ENCODE results near the gene OTUD1. TPM values are rescaled to one million over a fixed set of nuclear protein-coding genes. Genes with fewer than 3 reads are reported as not detected.

OTUD1 gene
- total and polyA plus RNA-seq, 2 experiments from 2014 or later, result 31.7 to 38.5 TPM

DNA sequence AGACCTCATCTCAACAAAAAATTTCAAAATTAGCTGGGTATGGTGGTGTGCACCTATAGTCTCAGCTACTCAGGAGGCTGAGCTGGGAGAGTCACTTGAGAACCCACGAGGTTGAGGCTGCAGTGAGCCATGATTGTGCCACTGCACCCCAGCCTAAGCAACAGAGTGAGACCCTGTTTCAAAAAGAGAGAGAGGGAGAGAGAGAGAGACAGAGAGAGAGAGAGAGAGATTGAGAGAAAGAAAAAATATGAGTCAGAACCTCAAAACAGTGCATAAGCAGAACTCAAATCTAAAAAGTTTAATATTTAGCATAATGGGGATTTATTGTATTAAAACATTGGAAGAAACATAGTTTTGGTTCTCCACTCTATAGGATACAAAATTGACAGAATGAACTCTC lies 17.5 kb upstream of the OTUD1 start:
- no peaks in the 10 kb centered on the region for H3K27me3 ChIP-seq
- no peaks in the 10 kb centered on the region for H3K9me2 ChIP-seq (replicated peaks; ENCODE audit: insufficient read depth)
- H3K4me2 ChIP-seq, result no peak overlapping the region
- no peak overlapping the region for H3K4me3 ChIP-seq
- H3K79me2 ChIP-seq, result no peaks in the 10 kb centered on the region
- WGBS (ENCODE audit: low lambda C conversion rate, missing lambda C conversion rate), result 83% methylated on average over 1 of the region's 1 CpG
- H4K20me1 ChIP-seq (ENCODE audit: insufficient read depth, poor library complexity, severe bottlenecking), result no peaks in the 10 kb centered on the region
- peak overlapping the region; percentile 28 for H3K27ac ChIP-seq
- DNase-seq (ENCODE audit: low spot score), result no peak
- H2AFZ ChIP-seq, result no peak overlapping the region
- no peaks in the 10 kb centered on the region for H3K9me3 ChIP-seq (ENCODE audit: low read depth)
- H3K36me3 ChIP-seq (replicated peaks; ENCODE audit: insufficient read depth, low read depth), result no peaks in the 10 kb centered on the region
- TF ChIP-seq EZH2 (IDR thresholded peaks at IDR 0.05; ENCODE audit: borderline replicate concordance) (no peak), EZH2phosphoT487 (IDR thresholded peaks at IDR 0.05; ENCODE audit: low read depth, severe bottlenecking, unreplicated experiment) (no peak)
- TF ChIP-seq, protein P1, sequence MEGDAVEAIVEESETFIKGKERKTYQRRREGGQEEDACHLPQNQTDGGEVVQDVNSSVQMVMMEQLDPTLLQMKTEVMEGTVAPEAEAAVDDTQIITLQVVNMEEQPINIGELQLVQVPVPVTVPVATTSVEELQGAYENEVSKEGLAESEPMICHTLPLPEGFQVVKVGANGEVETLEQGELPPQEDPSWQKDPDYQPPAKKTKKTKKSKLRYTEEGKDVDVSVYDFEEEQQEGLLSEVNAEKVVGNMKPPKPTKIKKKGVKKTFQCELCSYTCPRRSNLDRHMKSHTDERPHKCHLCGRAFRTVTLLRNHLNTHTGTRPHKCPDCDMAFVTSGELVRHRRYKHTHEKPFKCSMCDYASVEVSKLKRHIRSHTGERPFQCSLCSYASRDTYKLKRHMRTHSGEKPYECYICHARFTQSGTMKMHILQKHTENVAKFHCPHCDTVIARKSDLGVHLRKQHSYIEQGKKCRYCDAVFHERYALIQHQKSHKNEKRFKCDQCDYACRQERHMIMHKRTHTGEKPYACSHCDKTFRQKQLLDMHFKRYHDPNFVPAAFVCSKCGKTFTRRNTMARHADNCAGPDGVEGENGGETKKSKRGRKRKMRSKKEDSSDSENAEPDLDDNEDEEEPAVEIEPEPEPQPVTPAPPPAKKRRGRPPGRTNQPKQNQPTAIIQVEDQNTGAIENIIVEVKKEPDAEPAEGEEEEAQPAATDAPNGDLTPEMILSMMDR (IDR thresholded peaks at IDR 0.05; ENCODE audit: poor library complexity), result no peak
- H3K4me1 ChIP-seq (ENCODE audit: insufficient read depth), result peaks cover 4% of the 10 kb centered on the region

DNA sequence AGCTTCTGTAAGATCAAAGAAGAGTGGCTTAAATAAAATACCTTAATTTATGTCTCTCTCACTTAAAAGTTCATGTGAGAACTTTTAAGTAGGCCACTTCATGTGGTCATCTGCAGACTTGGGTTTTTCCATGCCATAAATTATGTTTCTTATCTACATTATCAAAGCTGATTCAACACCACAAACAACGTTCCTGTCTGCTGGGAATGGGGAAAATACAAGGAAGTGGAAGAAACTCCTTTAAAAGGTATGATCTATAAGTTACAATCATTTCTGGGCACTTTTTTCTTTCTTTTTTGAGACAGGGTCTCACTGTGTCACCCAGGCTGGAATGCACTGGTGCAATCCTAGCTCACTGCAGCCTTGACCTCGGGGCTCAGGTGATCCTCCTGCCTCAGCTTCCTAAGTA lies 16.9 kb upstream of the OTUD1 start:
- Histone ChIP-seq H3K27me3 (no peaks in the 10 kb centered on the region), H3K79me2 (no peaks in the 10 kb centered on the region), H3K9me2 (replicated peaks; ENCODE audit: insufficient read depth) (no peaks in the 10 kb centered on the region), H3K4me3 (no peak overlapping the region), H3K4me2 (no peak overlapping the region), H3K27ac (peak overlapping the region; percentile 52), H3K36me3 (replicated peaks; ENCODE audit: insufficient read depth, low read depth) (no peaks in the 10 kb centered on the region), H2AFZ (no peak overlapping the region), H3K4me1 (ENCODE audit: insufficient read depth) (peaks cover 4% of the 10 kb centered on the region), H4K20me1 (ENCODE audit: insufficient read depth, poor library complexity, severe bottlenecking) (no peaks in the 10 kb centered on the region), H3K9me3 (ENCODE audit: low read depth) (no peaks in the 10 kb centered on the region)
- DNase-seq (ENCODE audit: low spot score), result peak; percentile 30
- no peak for TF ChIP-seq EZH2 (IDR thresholded peaks at IDR 0.05; ENCODE audit: borderline replicate concordance)
- TF ChIP-seq, protein P1 (IDR thresholded peaks at IDR 0.05; ENCODE audit: poor library complexity), result no peak
- no peak for TF ChIP-seq EZH2phosphoT487 (IDR thresholded peaks at IDR 0.05; ENCODE audit: low read depth, severe bottlenecking, unreplicated experiment)
- WGBS (ENCODE audit: low lambda C conversion rate, missing lambda C conversion rate), result 43% methylated on average over 2 of the region's 2 CpGs

DNA sequence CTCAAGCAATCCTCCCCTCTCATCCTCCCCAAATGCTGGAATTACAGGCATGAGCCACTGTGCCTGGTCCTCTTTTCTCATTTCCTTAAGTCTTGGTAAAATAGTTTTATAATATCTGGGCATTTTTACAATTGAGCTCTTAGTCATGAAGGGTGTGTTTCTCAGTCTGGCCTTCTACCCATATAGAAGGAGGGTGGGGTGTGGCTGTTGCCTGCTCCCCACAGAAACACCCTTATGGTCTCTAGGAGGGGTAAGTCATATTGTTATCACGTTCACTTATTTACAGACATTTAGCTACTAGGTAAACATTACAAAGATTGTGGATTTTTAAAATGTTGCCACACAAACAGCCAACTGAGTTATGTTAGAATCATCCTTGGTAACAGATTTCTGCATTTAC lies 6.7 kb upstream of the OTUD1 start:
- DNase-seq (ENCODE audit: low spot score), result peak; percentile 14
- Histone ChIP-seq H4K20me1 (ENCODE audit: insufficient read depth, poor library complexity, severe bottlenecking) (no peaks in the 10 kb centered on the region), H3K27me3 (no peaks in the 10 kb centered on the region), H3K9me3 (ENCODE audit: low read depth) (no peaks in the 10 kb centered on the region), H3K27ac (peak overlapping the region; percentile 29), H3K4me3 (no peak overlapping the region), H3K79me2 (no peaks in the 10 kb centered on the region), H3K4me1 (ENCODE audit: insufficient read depth) (no peaks in the 10 kb centered on the region), H3K4me2 (no peak overlapping the region), H3K36me3 (replicated peaks; ENCODE audit: insufficient read depth, low read depth) (no peaks in the 10 kb centered on the region), H3K9me2 (replicated peaks; ENCODE audit: insufficient read depth) (no peaks in the 10 kb centered on the region), H2AFZ (no peak overlapping the region)
- 39% methylated on average over 1 of the region's 1 CpG for WGBS (ENCODE audit: low lambda C conversion rate, missing lambda C conversion rate)
- TF ChIP-seq, protein P1 (IDR thresholded peaks at IDR 0.05; ENCODE audit: poor library complexity), result no peak
- TF ChIP-seq EZH2phosphoT487 (IDR thresholded peaks at IDR 0.05; ENCODE audit: low read depth, severe bottlenecking, unreplicated experiment) (no peak), EZH2 (IDR thresholded peaks at IDR 0.05; ENCODE audit: borderline replicate concordance) (no peak)

DNA sequence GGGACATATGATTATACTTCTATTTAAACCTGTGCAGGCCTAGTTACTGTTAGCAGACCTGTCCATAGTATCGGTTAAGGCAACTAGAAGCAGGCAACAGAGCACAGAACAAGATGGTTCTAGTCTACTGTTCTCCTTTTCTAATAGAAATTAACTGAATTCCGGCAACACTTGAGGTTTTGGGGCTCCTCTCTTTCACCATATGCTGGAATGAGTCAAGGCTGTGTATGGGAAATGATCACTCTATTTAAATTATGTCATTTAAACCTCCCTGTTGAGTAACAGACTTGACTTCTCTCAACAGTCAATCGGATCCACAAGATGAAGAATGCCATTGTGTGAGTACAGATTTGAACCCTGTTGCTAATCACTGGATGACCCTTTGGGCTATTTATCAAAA lies 6.2 kb upstream of the OTUD1 start:
- DNase-seq (ENCODE audit: low spot score), result no peak
- Histone ChIP-seq H3K9me2 (replicated peaks; ENCODE audit: insufficient read depth) (no peaks in the 10 kb centered on the region), H3K9me3 (ENCODE audit: low read depth) (no peaks in the 10 kb centered on the region), H3K27me3 (no peaks in the 10 kb centered on the region), H3K27ac (peak overlapping the region; percentile 29), H3K4me3 (no peak overlapping the region), H3K4me2 (no peak overlapping the region), H3K4me1 (ENCODE audit: insufficient read depth) (no peaks in the 10 kb centered on the region), H4K20me1 (ENCODE audit: insufficient read depth, poor library complexity, severe bottlenecking) (no peaks in the 10 kb centered on the region), H3K36me3 (replicated peaks; ENCODE audit: insufficient read depth, low read depth) (no peaks in the 10 kb centered on the region), H3K79me2 (no peaks in the 10 kb centered on the region), H2AFZ (no peak overlapping the region)
- whole genome bisulfite sequencing (ENCODE audit: low lambda C conversion rate, missing lambda C conversion rate), result 93% methylated on average over 3 of the region's 3 CpGs
- TF ChIP-seq EZH2 (IDR thresholded peaks at IDR 0.05; ENCODE audit: borderline replicate concordance) (no peak), EZH2phosphoT487 (IDR thresholded peaks at IDR 0.05; ENCODE audit: low read depth, severe bottlenecking, unreplicated experiment) (no peak)
- TF ChIP-seq, protein P1 (IDR thresholded peaks at IDR 0.05; ENCODE audit: poor library complexity), result no peak

All from hepatocyte (in vitro differentiated cells).